Smooth muscle cell (in vitro differentiated cells): ENCODE data around the gene E4F1. TPM values are rescaled to one million over a fixed set of nuclear protein-coding genes. Genes with fewer than 3 reads are reported as not detected.

Source experiments
- DNase-seq: peaks from one replicate; lab custom pipeline; 2025; ENCODE audit not compliant: unreplicated experiment; lab: John Stamatoyannopoulos, UW
- H2AFZ ChIP-seq: fragments of 200-600 bp; sonication (generic); 2 replicates; pipeline ENCODE4 v1.6.0; 2016; ENCODE audit warnings: antibody characterized with exemption, low read depth, mild to moderate bottlenecking
- H3F3A ChIP-seq: fragments of 200-600 bp; sonication (generic); 2 replicates; pipeline ENCODE4 v1.6.0; 2017; ENCODE audit warnings: antibody characterized with exemption, low read depth
- H3K27ac ChIP-seq: fragments of 200-600 bp; sonication (generic); 2 replicates; pipeline ENCODE4 v1.5.1; 2016; ENCODE audit warnings: low read depth, mild to moderate bottlenecking
- H3K27me3 ChIP-seq: fragments of 200-600 bp; sonication (generic); 2 replicates; pipeline ENCODE4 v1.6.1; 2016; ENCODE audit warnings: low read depth, mild to moderate bottlenecking
- H3K36me3 ChIP-seq: fragments of 200-600 bp; sonication (generic); 2 replicates; pipeline ENCODE4 v1.5.1; 2016; ENCODE audit warnings: low read depth
- H3K4me1 ChIP-seq: fragments of 200-600 bp; sonication (generic); 2 replicates; pipeline ENCODE4 v1.5.1; 2016; ENCODE audit warnings: low read depth
- H3K4me2 ChIP-seq: fragments of 200-600 bp; sonication (generic); 2 replicates; pipeline ENCODE4 v1.6.0; 2016; ENCODE audit warnings: mild to moderate bottlenecking
- H3K4me3 ChIP-seq: fragments of 200-600 bp; sonication (generic); 2 replicates; pipeline ENCODE4 v1.5.1; 2016; ENCODE audit warnings: mild to moderate bottlenecking
- H3K79me2 ChIP-seq: fragments of 200-600 bp; sonication (generic); 2 replicates; pipeline ENCODE4 v1.6.0; 2016; ENCODE audit warnings: low read depth, mild to moderate bottlenecking
- H3K9ac ChIP-seq: fragments of 200-600 bp; sonication (generic); 2 replicates; pipeline ENCODE4 v1.6.0; 2016; ENCODE audit warnings: low read depth
- H3K9me3 ChIP-seq: fragments of 200-600 bp; sonication (generic); replicated peaks from 2 replicates; pipeline ENCODE4 v1.5.1; 2016; ENCODE audit warnings: low read depth
- H4K20me1 ChIP-seq: fragments of 200-600 bp; sonication (generic); 2 replicates; pipeline ENCODE4 v1.6.0; 2016; ENCODE audit warnings: low read depth
- WGBS: methylation state at CpG from one replicate; pipeline ENCODE4 v1.1.7; 2016; ENCODE audit warnings: low lambda C conversion rate; 5-methylcytosine and 5-hydroxymethylcytosine counted together
- polyA plus RNA-seq: library from polyadenylated mRNA; unstranded; fragments of >200 nt; fragmentation: Nextera tagmentation; extraction: Ambion mirVana; gene quantifications from 2 replicates; pipeline ENCODE4 v1.2.1, GENCODE V29; 2016
- total RNA-seq: library from RNA; depleted of rRNA; stranded (reverse); fragments of >200 nt; gene quantifications from 2 replicates; pipeline ENCODE4 v1.2.3, GENCODE V29; 2014
- TF ChIP-seq, protein P1 (sequence below): fragments of 200-600 bp; sonication (generic); IDR thresholded peaks from 2 replicates; pipeline ENCODE4 v1.5.1; 2017; ENCODE audit warnings: borderline replicate concordance, mild to moderate bottlenecking, antibody characterized with exemption; ENCODE audit not compliant: insufficient read depth, poor library complexity, severe bottlenecking

Gene E4F1
- total and polyA plus RNA-seq, 2 experiments from 2014 or later: 12.1 to 22.4 TPM

DNA sequence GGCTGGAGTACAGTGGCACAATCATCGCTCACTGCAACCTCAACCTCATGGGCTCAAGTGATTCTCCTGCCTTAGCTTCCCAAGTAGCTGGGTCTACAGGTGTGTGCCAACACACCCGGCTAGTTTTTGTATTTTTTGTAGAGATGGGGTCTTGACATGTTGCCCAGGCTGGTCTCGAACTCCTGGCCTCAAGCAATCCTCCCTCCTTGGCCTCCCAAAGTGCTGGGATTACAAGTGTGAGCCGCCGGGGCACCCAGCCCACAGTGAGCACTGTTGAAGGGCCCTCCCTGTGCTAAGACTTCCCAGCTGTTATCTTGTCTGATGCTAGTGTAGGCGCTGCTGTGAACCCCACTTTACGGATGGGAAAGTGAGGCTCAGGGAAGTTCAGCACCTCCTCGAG lies 35.0 kb upstream of the E4F1 start:
- DNase-seq: no peak
- no peaks in the 10 kb centered on the region for H3K9me3 ChIP-seq
- H3K4me2 ChIP-seq: no peak overlapping the region
- no peaks in the 10 kb centered on the region for H3K79me2 ChIP-seq
- no peak overlapping the region for H3K9ac ChIP-seq
- H2AFZ ChIP-seq: no peak overlapping the region
- H3K4me3 ChIP-seq: no peak overlapping the region
- TF ChIP-seq, protein P1, sequence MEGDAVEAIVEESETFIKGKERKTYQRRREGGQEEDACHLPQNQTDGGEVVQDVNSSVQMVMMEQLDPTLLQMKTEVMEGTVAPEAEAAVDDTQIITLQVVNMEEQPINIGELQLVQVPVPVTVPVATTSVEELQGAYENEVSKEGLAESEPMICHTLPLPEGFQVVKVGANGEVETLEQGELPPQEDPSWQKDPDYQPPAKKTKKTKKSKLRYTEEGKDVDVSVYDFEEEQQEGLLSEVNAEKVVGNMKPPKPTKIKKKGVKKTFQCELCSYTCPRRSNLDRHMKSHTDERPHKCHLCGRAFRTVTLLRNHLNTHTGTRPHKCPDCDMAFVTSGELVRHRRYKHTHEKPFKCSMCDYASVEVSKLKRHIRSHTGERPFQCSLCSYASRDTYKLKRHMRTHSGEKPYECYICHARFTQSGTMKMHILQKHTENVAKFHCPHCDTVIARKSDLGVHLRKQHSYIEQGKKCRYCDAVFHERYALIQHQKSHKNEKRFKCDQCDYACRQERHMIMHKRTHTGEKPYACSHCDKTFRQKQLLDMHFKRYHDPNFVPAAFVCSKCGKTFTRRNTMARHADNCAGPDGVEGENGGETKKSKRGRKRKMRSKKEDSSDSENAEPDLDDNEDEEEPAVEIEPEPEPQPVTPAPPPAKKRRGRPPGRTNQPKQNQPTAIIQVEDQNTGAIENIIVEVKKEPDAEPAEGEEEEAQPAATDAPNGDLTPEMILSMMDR: no peak
- H3K27ac ChIP-seq: no peak overlapping the region
- 98% methylated on average over 8 of the region's 8 CpGs for WGBS
- no peaks in the 10 kb centered on the region for H3K27me3 ChIP-seq
- no peaks in the 10 kb centered on the region for H3K4me1 ChIP-seq
- no peaks in the 10 kb centered on the region for H3K36me3 ChIP-seq
- no peaks in the 10 kb centered on the region for H4K20me1 ChIP-seq
- no peaks in the 10 kb centered on the region for H3F3A ChIP-seq

GRCh38 chr16:2189252-2189893 lies 34.0 kb upstream of the E4F1 start:
- Histone ChIP-seq H4K20me1 (no peaks in the 10 kb centered on the region), H3K9me3 (no peaks in the 10 kb centered on the region), H3K27ac (no peak overlapping the region), H3K4me1 (no peaks in the 10 kb centered on the region), H3K9ac (no peak overlapping the region), H3K4me3 (no peak overlapping the region), H2AFZ (no peak overlapping the region), H3K36me3 (no peaks in the 10 kb centered on the region), H3K27me3 (no peaks in the 10 kb centered on the region), H3K79me2 (no peaks in the 10 kb centered on the region), H3F3A (no peaks in the 10 kb centered on the region), H3K4me2 (no peak overlapping the region)
- TF ChIP-seq, protein P1: no peak
- no peak for DNase-seq
- 95% methylated on average over 21 of the region's 25 CpGs for WGBS

DNA sequence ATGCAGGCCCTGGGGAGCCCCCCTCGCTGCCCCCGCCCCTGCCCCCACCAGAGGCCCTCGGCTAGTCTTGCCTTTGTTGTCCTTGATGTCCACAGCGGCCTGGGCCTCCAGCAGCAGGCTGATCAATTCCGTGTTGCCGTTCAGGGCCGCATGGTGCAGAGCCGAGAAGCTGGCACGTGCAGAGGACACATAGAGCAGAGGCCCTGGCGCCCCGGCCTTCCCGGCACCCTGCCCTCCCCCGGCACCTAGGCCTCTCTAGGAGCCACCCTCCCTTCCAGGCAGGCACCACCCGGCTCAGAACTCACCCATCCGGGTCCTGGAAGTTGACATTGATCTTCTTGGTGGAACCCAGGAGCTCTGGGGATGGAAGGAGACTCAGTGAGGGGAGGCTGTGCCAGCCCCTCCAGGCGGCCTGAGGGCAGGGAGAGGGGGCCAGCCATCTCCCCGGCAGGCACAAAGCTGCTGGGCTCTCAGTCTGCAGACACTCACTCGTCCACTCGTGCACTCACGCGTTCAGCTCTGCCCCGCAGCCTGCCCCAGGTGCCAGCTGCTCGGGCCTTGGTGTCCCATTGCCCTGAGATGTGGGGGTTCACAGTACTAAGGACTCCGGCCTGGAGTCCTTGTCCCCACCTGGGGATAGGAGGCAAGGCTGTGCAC lies 33.3 kb upstream of the E4F1 start:
- Histone ChIP-seq H3F3A (no peaks in the 10 kb centered on the region), H3K36me3 (no peaks in the 10 kb centered on the region), H4K20me1 (no peaks in the 10 kb centered on the region), H3K79me2 (no peaks in the 10 kb centered on the region), H3K4me3 (no peak overlapping the region), H3K9ac (no peak overlapping the region), H2AFZ (no peak overlapping the region), H3K9me3 (no peaks in the 10 kb centered on the region), H3K27me3 (peaks cover 6% of the 10 kb centered on the region), H3K4me1 (no peaks in the 10 kb centered on the region), H3K27ac (no peak overlapping the region), H3K4me2 (no peak overlapping the region)
- TF ChIP-seq, protein P1: no peak
- WGBS: 80% methylated on average over 16 of the region's 24 CpGs
- DNase-seq: no peak
